GM10266 (cell line): Measurements from ENCODE around the gene PHPT1.
"Not testable (repeated sequence)": the region's sequence is repeated elsewhere in the genome, so short reads cannot be mapped to it uniquely, and the experiment has no call there.

ENCODE experiments used
- DNase-seq: peaks from one replicate; pipeline ENCODE4 v3.0.0; 2012; ENCODE audit errors: extremely low spot score
- CTCF ChIP-seq: IDR thresholded peaks from 2 replicates; pipeline ENCODE4 v1.5.1; 2012; ENCODE audit warnings: mild to moderate bottlenecking, low read depth; ENCODE audit not compliant: control insufficient read depth, insufficient read depth; ENCODE audit errors: missing control alignments

The PHPT1 gene

DNA sequence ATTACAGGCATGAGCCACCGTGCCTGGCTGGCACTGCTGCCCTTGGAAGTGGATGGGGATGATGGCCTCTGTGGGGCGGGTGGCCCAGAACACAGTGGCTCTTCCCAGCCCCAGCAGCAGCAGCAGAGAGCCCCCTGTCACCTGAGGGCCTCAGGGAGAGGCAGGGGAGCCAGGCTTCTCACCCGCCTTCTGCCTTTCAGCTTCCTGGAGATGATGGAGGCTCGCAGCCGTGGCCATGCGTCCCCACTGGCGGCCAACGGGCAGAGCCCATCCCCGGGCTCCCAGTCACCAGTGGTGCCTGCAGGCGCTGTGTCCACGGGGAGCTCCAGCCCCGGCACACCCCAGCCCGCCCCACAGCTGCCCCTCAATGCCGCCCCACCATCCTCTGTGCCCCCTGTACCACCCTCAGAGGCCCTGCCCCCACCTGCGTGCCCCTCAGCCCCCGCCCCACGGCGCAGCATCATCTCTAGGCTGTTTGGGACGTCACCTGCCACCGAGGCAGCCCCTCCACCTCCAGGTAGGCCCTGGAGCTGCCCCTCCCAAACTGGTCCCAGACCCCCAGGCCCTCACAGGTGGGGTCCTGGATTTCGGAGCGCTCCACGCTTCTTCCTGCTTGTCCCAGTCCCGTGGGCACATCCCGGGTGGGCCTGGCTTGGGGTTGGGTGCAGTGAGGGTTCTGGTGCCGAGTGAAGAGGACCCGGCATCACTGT, 11.9 kb upstream of the PHPT1 start:
- no peak for TF ChIP-seq CTCF
- DNase-seq, result no peak

DNA sequence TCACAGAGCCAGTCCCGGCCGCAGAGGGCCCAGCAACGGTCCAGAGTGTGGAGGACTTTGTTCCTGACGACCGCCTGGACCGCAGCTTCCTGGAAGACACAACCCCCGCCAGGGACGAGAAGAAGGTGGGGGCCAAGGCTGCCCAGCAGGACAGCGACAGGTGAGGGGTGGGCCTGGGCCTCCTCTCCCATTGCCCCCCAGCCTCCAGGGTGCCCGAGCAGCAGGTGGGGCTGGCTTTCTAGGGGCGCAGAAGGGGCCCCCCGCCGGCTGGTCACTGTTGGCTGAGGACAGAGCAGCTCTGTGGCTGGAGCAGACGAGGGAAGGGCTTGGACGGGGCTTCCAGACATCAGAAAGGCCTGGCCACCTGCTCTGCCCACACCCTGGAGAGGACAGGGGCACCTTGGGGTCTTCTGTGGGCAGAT, 11.3 kb upstream of the PHPT1 start:
- DNase-seq, result not testable (repeated sequence)

- no peak for DNase-seq
- TF ChIP-seq CTCF, result no peak
These were observed 10.6 kb upstream of the PHPT1 start for GRCh38 chr9:136838314-136839228.

DNA sequence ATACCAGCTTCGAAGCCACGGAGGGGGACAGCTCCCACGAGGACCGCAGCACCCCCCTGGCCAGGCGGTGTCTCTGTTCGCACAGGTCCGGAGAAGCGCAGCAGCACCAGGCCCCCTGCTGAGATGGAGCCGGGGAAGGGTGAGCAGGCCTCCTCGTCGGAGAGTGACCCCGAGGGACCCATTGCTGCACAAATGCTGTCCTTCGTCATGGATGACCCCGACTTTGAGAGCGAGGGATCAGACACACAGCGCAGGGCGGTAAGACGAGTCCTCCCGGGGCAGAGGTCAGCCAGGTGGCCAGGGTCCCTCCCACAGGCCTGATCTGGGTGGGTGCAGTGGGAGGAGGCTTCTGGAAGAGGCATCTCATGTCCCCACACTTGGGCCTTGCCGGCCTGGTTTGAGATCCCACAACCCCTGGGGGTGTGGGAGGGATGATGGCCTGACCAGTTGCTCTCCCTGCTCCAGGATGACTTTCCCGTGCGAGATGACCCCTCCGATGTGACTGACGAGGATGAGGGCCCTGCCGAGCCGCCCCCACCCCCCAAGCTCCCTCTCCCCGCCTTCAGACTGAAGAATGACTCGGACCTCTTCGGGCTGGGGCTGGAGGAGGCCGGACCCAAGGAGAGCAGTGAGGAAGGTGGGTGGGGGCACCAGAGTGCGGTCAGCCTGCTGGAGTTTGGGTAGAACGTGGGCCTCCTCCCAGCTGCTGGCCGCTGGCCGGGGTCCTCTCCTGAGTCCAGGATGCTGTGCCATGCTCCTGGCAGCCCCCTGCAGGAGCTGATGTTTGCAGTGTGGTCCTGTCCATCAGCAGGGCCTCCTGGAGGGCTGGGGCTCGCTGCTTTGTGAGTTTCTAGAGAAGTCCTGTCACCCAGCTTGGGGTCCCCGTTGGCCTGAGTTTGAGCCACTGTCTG, 9.7 kb upstream of the PHPT1 start:
- DNase-seq, result no peak
- no peak for TF ChIP-seq CTCF

- no peak for DNase-seq
- TF ChIP-seq CTCF, result no peak
These were observed 8.9 kb upstream of the PHPT1 start for GRCh38 chr9:136840140-136840876.

DNA sequence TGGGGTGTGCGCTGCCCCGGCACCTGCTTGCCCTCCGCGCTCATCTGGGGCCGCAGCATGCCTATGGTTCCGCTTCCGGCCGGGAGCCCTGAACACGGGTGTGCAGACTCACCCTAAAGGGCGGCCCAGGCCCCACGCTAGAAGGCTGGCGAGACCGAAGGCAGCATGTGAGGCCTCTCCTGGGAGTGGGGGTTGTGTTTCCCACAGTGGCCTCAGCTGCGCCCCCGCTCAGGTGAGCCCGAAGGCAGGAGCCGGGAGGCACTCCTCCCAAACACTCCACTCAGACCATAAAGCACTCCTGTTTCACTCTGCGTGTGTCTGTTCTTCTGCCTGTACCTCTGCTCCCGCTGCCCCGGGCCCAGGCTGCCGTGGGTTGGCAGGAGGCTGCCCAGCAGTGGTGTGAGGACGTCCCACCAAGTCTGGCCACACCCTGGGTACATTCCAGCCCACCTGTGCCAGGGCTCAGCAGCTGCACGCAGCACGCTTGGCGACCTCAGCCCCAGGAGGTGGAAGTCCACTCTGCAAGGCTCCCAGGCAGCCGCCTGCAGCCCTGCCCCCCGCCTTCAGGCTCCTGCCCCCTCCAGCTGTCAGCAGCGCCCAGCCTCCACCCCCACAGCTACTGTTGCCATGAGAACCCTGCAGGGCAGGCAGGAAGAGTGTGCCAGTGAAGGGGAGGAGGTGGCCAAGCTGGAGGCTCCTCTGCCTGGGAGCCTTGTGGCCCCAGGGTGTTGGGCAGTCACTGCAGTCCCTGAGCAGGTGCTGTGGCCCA, 8.1 kb upstream of the PHPT1 start:
- no peak for DNase-seq
- TF ChIP-seq CTCF, result no peak

DNA sequence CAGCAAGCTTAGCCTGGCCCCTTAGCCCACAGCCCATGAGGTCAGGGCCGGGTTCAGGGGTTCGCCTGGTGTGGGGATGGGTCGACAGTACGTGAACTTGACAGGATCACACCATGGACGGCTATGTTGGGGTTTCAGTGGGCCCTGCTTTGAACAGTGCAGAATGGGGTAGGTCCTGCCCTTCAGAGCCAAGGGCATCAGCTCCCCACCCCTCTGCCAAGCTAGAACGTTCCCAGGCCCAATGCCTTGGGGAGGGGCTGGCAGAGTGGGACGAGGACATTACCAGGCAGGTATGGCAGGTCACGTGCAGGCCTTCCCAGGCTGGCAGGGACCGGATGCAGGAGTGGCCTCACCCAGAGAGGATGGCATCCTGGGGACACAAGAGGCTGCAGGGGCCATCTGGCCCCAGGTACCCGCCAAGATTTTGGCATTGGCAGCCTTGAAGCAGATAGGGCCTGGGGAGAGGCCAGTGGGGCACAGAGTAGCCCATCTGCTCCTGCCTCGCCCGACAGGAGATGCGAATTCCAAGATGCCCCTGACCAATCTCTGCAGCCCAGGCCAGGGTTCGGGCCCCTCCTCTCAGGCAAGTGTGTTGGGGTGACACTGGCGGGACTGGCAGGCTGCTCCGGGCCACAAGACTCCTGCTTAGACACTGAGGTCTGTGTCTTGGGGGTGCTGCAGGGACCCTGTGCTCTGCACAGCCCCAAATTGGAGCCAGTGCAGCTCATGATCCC, 7.4 kb upstream of the PHPT1 start:
- not testable (repeated sequence) for DNase-seq
